Panc1 (cell line): ENCODE data around the gene S1PR1. TPM values are rescaled to one million over a fixed set of nuclear protein-coding genes. Genes with fewer than 3 reads are reported as not detected.

Source experiments
- ATAC-seq: fragments of 200-7000 bp; cut with Tn5 transposase; 2 replicates; pipeline ENCODE4 v1.9.1; 2020; ENCODE audit warnings: mild to moderate bottlenecking, moderate library complexity
- BruUV-seq: library from RNA; stranded (reverse); fragments of 400-500 nt; replicated peaks from 2 replicates; lab custom pipeline; 2021; lab: Mats Ljungman, UMichigan
- CTCF ChIA-PET: fragments of 300-600 bp; sonication (Branson Sonifier 250); formaldehyde crosslinking; loops from one replicate; lab custom pipeline; 2022; ENCODE audit warnings: antibody characterized with exemption; lab: Charles Lee
- POLR2A ChIA-PET: fragments of 300-600 bp; sonication (Branson Sonifier 250); formaldehyde crosslinking; loops from one replicate; lab custom pipeline; 2022; ENCODE audit warnings: antibody characterized with exemption; lab: Charles Lee
- DNase-seq: peaks from one replicate; pipeline ENCODE4 v3.0.0-alpha.2; 2010; ENCODE audit warnings: low read depth, low spot score
- H3K27ac ChIP-seq: 2 replicates; pipeline ENCODE4 v1.5.1; 2011; ENCODE audit warnings: mild to moderate bottlenecking, low read length, inconsistent platforms
- H3K27me3 ChIP-seq: fragments of 200-500 bp; sonication (Bioruptor generic); 2 replicates; pipeline ENCODE4 v1.6.0; 2014; ENCODE audit warnings: low read length, inconsistent platforms; ENCODE audit not compliant: control insufficient read depth, insufficient read depth
- H3K36me3 ChIP-seq: fragments of 200-500 bp; sonication (Bioruptor generic); 2 replicates; pipeline ENCODE4 v1.5.1; 2014; ENCODE audit warnings: inconsistent platforms, mild to moderate bottlenecking, low read length, moderate library complexity; ENCODE audit not compliant: control insufficient read depth, insufficient read depth
- H3K4me1 ChIP-seq: 2 replicates; pipeline ENCODE4 v1.5.1; 2011; ENCODE audit warnings: inconsistent platforms, mild to moderate bottlenecking, low read length, moderate library complexity; ENCODE audit not compliant: control insufficient read depth, insufficient read depth
- H3K4me3 ChIP-seq, 2 experiments: 2 replicates each; pipeline ENCODE4 v1.5.1; 2011 to 2012; ENCODE audit warnings: low read depth in 2 of 2, low read length in 2 of 2, mild to moderate bottlenecking in 2 of 2, inconsistent platforms in 1 of 2, moderate library complexity in 1 of 2
- H3K9me3 ChIP-seq: fragments of 200-500 bp; sonication (Bioruptor generic); 2 replicates; pipeline ENCODE4 v1.5.1; 2014; ENCODE audit warnings: low read depth, mild to moderate bottlenecking, inconsistent platforms, low read length, moderate library complexity; ENCODE audit not compliant: control insufficient read depth, insufficient read depth
- CTCF ChIP-seq: fragments of 450-650 bp; IDR thresholded peaks from 2 replicates; pipeline ENCODE4 v1.5.1; 2017; ENCODE audit warnings: mild to moderate bottlenecking
- POLR2AphosphoS5 ChIP-seq: IDR thresholded peaks from 2 replicates; pipeline ENCODE4 v1.6.1; 2012; ENCODE audit warnings: mild to moderate bottlenecking, low read depth, low read length, moderate library complexity
- SIN3A ChIP-seq: IDR thresholded peaks from 2 replicates; pipeline ENCODE4 v1.6.1; 2012; ENCODE audit warnings: low read depth, mild to moderate bottlenecking, low read length, moderate library complexity, borderline replicate concordance; ENCODE audit not compliant: insufficient read depth
- TCF7L2 ChIP-seq: IDR thresholded peaks from 2 replicates; pipeline ENCODE4 v1.6.1; 2011; ENCODE audit warnings: mild to moderate bottlenecking, low read depth, low read length, inconsistent platforms
- in situ Hi-C: cut with HindIII; loops from 2 replicates; pipeline ENCODE4 v1.10.0; 2016; ENCODE audit warnings: low sequenced_read_pairs, low pct_unique_long_range_greater_than_20kb
- intact Hi-C: fragments of 100-400 bp; cut with micrococcal nuclease; formaldehyde crosslinking; loops from one replicate; pipeline ENCODE4 v1.10.0; 2022; ENCODE audit not compliant: unreplicated experiment
- total RNA-seq: library from RNA; stranded (reverse); gene quantifications from one replicate; pipeline ENCODE4 v1.2.1, GENCODE V29; 2021; ENCODE audit not compliant: unreplicated experiment
- TF ChIP-seq, protein P1 (sequence below), 2 experiments: IDR thresholded peaks; 2 replicates each; pipeline ENCODE4 v1.6.1; 2011 to 2012; ENCODE audit warnings: low read depth in 2 of 2, control low read depth in 1 of 2, low read length in 1 of 2, mild to moderate bottlenecking in 1 of 2, moderate library complexity in 1 of 2; ENCODE audit not compliant: insufficient read depth in 1 of 2

Gene S1PR1
- total RNA-seq, 1 experiment from 2014 or later, result 0.41 TPM

DNA sequence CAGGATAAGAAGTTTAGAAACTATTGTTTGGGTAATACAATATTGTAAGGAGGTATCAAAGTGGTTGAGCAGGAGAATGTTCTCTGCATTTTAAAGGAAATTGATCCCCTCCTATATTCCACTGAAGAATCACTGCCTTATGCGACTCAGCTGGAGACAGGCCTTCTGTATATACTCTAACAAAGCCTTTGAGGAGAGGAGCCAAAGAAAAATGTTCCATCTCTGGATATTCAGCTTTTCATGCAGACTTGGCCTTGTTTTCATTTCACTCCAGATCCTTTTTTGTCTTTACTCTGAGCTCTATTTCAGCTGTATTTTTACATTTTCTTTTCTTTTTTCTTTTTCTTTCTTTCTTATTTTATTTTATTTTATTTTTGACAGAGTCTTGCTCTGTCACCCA is 42.1 kb upstream of the S1PR1 start:
- Histone ChIP-seq H3K4me1 (no peaks in the 10 kb centered on the region), H3K27me3 (no peaks in the 10 kb centered on the region), H3K9me3 (no peaks in the 10 kb centered on the region), H3K27ac (no peak overlapping the region), H3K4me3 (no peak overlapping the region), H3K36me3 (no peaks in the 10 kb centered on the region)
- BruUV-seq, result no TSS peak
- intact Hi-C loops (no loop called here), in situ Hi-C loops (no loop called here)
- CTCF ChIA-PET, result no interaction called here
- POLR2A ChIA-PET, result no interaction called here
- no peak for DNase-seq
- TF ChIP-seq SIN3A, result no peak
- TF ChIP-seq TCF7L2, result no peak
- no peak for TF ChIP-seq POLR2AphosphoS5
- TF ChIP-seq CTCF, result no peak
- TF ChIP-seq, protein P1, sequence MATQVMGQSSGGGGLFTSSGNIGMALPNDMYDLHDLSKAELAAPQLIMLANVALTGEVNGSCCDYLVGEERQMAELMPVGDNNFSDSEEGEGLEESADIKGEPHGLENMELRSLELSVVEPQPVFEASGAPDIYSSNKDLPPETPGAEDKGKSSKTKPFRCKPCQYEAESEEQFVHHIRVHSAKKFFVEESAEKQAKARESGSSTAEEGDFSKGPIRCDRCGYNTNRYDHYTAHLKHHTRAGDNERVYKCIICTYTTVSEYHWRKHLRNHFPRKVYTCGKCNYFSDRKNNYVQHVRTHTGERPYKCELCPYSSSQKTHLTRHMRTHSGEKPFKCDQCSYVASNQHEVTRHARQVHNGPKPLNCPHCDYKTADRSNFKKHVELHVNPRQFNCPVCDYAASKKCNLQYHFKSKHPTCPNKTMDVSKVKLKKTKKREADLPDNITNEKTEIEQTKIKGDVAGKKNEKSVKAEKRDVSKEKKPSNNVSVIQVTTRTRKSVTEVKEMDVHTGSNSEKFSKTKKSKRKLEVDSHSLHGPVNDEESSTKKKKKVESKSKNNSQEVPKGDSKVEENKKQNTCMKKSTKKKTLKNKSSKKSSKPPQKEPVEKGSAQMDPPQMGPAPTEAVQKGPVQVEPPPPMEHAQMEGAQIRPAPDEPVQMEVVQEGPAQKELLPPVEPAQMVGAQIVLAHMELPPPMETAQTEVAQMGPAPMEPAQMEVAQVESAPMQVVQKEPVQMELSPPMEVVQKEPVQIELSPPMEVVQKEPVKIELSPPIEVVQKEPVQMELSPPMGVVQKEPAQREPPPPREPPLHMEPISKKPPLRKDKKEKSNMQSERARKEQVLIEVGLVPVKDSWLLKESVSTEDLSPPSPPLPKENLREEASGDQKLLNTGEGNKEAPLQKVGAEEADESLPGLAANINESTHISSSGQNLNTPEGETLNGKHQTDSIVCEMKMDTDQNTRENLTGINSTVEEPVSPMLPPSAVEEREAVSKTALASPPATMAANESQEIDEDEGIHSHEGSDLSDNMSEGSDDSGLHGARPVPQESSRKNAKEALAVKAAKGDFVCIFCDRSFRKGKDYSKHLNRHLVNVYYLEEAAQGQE (IDR thresholded peaks at IDR 0.05; ENCODE audit: insufficient read depth in 1 of 2, low read depth in 2 of 2, low read length in 1 of 2), result no peak
- ATAC-seq, result no peak

- DNase-seq (no peak), ATAC-seq (no peak)
- in situ Hi-C loops, result no loop called here
- TF ChIP-seq TCF7L2, result no peak
- TF ChIP-seq, protein P1 (IDR thresholded peaks at IDR 0.05; ENCODE audit: insufficient read depth in 1 of 2, low read depth in 2 of 2, low read length in 1 of 2), result no peak
- no peak for TF ChIP-seq SIN3A
- TF ChIP-seq CTCF, result no peak
- TF ChIP-seq POLR2AphosphoS5, result no peak
- ChIA-PET POLR2A (no interaction called here), CTCF (no interaction called here)
- intact Hi-C loops, result no loop called here
- Histone ChIP-seq H3K27me3 (no peaks in the 10 kb centered on the region), H3K4me1 (no peaks in the 10 kb centered on the region), H3K4me3 (no peak overlapping the region), H3K36me3 (no peaks in the 10 kb centered on the region), H3K27ac (no peak overlapping the region), H3K9me3 (no peaks in the 10 kb centered on the region)
- BruUV-seq, result no TSS peak
Observed at GRCh38 chr1:101196668-101197067, 40.2 kb upstream of the S1PR1 start.
